GM21447 (cell line): ENCODE measurements around the gene DTNB.
A peak's percentile ranks its signal among the peaks of the same experiment; 100 is the strongest.
"Not testable (repeated sequence)": the region's sequence is repeated elsewhere in the genome, so short reads cannot be mapped to it uniquely, and the experiment has no call there.

Experiments used
- ATAC-seq: cut with Tn5 transposase; IDR thresholded peaks from one replicate; pipeline ENCODE4 v1.9.1; 2021; ENCODE audit not compliant: unreplicated experiment

Gene DTNB

GRCh38 chr2:25426326-25426725 lies 247.1 kb downstream of the DTNB start:
- ATAC-seq: no peak

DNA sequence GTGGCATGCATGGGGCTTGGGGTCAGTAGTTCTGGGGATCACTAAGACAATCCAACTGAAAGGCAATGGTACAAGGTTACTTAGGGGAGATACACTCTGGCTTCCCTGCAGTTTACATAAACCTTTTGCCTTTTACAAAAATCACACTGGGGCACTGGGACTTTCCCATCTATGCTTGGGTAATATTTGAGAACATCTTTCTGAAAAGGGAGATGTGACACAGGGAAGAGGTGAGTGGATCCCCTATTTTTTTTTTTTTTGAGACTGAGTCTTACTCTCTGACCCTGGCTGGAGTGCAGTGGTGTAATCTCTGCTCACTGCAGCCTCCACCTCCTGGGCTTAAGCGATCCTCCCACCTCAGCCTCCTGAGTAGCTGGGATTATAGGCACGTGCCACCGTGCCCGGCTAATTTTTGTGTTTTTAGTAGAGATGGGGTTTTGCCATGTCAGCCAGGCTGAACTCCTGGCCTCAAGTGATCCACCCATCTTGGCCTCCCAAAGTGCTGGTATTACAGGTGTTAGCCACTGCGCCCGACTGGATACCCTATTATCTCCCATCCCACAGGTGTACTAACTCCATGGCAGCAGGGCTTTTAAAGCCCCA lies 248.8 kb downstream of the DTNB start:
- no peak for ATAC-seq

GRCh38 chr2:25421820-25422411 lies 251.5 kb downstream of the DTNB start:
- ATAC-seq: peak; percentile 28

- no peak for ATAC-seq
These were observed 252.1 kb downstream of the DTNB start for GRCh38 chr2:25421289-25421688.

GRCh38 chr2:25420820-25421237 lies 252.5 kb downstream of the DTNB start:
- ATAC-seq: peak; percentile 50

DNA sequence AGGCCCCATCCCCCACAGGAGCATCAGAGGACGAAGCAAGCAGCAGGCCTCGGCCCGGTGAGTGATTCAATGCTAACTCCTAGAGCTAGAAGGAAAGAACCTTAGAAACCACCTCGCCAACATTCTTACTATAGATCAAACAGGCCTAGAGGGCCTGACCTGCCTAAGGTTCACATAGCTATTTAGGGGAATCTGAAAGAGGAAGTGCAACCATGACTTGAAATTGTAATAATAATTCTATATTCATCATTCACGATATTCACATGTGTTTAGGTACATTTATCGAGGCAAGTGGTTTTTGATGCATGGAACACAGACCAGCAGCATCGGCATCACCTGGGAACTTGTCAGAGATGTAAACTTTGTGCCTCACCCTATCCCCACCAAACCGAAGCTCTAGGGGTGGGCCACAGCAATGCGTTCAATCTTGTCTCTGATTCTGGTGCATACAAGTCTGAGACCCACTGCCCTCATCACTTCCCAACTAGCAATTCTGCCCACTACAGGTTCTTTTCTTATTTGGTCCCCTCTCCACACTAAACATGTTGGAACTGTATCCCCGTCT lies 253.6 kb downstream of the DTNB start:
- ATAC-seq: peak; percentile 64

DNA sequence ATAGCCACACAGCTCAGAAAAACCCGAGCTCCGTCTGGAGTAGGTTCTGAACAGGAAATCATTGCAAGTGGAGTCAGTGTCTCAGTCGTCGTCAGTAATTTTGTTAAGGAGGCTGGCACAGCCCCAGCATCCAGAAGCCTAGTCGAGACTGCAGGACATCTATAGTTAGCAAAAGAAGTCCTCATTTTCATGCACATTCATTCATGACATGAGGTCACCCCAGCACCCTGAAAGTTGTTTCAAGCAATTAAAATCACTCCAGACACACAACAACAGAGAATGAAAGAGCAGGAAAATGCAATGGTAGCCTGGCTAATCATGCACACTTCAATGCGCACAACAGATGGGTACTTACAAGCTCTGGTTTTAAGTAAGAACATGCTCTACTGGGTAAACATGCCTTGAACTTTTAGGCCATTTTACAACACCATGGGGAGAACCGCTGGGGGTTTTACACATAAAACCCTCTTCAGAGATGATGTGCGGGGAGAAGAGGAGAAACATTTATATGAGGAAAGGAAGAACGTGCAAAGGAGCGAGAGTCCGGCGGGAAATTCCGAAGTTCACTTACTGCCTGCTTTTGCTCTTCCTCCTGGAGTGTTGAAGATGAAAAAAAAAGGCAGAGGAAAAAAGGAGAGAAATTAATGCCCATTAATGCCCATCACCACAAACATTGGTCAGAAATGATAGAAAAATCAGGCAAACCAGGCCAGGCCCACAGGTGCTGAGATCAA lies 254.3 kb downstream of the DTNB start:
- no peak for ATAC-seq

GRCh38 chr2:25417715-25418369 lies 255.5 kb downstream of the DTNB start:
- no peak for ATAC-seq

- no peak for ATAC-seq
These were observed 256.7 kb downstream of the DTNB start for GRCh38 chr2:25416674-25417073.

- ATAC-seq: no peak
These were observed 258.6 kb downstream of the DTNB start for GRCh38 chr2:25414781-25415180.

GRCh38 chr2:25413409-25413808 lies 260.0 kb downstream of the DTNB start:
- not testable (repeated sequence) for ATAC-seq

- ATAC-seq: no peak
These were observed 261.6 kb downstream of the DTNB start for GRCh38 chr2:25411753-25412152.

- no peak for ATAC-seq
These were observed 262.1 kb downstream of the DTNB start for GRCh38 chr2:25411281-25411680.

- no peak for ATAC-seq
These were observed 263.0 kb downstream of the DTNB start for GRCh38 chr2:25410370-25410769.

DNA sequence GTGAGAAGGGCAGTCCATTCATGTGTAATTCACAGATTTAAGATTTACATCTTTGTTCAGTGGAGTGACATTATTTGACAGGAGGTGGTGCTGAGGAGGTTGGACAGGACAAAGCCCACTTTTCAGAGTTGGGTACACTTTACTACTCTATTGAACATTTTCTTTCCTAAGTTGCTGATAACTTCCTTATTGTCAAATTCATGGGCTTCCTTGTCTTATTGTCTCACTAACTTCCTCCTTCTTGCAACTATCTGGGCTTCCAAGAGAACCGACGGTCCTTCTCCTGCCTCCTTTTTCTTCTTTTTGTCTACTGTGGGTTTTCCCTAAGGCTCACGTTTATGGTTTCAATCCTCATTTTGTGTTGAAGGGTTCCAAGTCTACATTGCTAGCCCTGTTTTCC lies 263.9 kb downstream of the DTNB start:
- ATAC-seq: no peak

- ATAC-seq: no peak
These were observed 264.3 kb downstream of the DTNB start for GRCh38 chr2:25409044-25409443.

DNA sequence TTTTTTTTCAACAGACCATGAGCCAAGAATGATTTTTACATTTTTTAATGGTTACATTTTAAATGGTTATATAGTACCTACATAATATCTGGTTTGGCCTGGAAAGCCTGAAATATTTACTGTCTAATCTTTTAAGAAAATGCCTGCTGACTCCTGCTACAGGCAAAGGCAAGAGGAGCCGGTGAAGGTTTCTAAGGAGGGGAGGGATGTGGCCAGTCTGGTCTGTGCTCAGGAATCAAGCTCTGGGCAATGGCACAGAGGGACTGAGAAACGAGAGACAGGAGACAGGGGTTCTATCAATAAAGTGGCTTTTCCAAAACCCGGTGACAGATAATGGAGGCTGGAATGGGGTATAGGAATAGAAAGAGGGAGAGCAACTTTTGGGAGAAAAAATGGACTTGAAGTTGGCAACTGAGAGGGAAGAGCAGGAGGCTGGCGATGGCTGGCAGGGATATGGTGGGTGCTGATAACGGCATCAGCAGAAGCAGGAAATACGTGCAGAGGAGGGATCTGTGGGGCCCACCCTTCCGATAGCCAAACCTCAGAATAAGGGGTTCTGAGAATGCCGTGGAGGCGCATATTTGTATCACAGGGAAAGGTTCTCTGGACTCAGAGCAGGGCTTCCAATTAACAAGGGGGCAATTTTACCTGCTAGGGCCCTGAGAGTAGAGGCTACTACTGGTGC lies 267.6 kb downstream of the DTNB start:
- ATAC-seq: no peak

- peak; percentile 59 for ATAC-seq
These were observed 270.1 kb downstream of the DTNB start for GRCh38 chr2:25403120-25403760.

DNA sequence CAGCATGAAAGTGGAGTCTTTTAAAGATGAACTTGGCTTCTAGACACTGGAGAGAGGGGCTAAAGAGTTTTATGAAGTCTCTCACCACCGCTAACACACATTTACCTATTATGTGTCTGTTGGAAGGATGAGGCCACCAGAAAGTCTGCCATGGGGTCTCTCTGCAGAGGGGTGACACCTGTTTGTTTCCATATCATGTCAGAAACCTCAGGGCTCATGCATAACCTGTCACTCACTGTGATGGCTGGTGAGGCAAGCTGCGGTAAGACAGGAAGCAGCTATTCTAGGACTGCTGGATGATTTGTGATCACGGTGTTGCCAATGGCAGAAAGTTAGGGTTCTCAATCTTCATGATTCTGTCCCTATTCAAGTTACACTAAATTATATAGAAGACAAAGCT lies 270.9 kb downstream of the DTNB start:
- peak; percentile 53 for ATAC-seq

GRCh38 chr2:25401307-25402026 lies 271.9 kb downstream of the DTNB start:
- ATAC-seq: no peak
